HG03060 (cell line): Measurements from ENCODE around the gene PBX3.

ENCODE experiments used
- ATAC-seq: cut with Tn5 transposase; IDR thresholded peaks from one replicate; pipeline ENCODE4 v1.9.1; 2021; ENCODE audit warnings: low read depth, moderate number of reproducible peaks; ENCODE audit not compliant: unreplicated experiment

Gene PBX3

DNA sequence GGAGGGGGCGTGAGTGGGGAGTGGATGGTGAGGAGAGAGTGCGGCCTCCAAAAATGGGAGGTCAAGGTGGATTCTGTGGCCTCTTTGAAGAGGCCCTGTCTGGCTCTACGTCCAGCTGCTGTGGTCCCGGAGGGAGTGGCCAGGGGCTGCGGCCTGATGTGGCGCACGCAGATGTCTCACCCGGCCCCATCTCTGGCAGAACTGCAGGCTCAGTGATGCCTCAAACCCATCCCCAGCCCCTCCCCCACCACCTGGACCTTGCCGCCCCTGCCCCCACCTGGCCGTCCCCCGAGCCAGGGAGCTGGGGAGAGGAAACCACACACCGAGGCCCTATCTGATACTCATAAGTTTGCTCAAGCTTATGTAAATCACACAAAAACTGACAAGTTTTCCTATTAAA is 267.6 kb downstream of the PBX3 start:
- ATAC-seq = no peak

DNA sequence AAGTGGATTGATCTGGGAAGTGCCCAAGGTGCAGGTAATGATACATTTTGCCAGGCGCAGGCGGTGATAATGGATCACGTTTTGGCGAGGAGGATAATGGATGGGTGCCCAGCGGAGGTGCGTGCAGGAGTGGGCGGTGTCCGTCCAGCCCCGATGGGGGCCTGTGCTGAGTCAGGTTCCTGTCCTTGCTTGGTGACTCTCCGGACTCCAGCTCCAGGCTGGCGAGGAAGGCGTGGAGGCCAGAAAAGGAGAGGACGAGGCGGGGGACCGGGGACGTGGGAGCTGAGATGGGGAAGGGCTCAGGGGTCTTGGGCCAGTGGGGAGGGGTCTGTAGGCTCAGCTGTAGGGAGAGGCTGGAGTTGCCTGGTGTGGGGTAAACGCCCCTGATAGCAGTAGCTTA is 268.3 kb downstream of the PBX3 start:
- no peak for ATAC-seq

DNA sequence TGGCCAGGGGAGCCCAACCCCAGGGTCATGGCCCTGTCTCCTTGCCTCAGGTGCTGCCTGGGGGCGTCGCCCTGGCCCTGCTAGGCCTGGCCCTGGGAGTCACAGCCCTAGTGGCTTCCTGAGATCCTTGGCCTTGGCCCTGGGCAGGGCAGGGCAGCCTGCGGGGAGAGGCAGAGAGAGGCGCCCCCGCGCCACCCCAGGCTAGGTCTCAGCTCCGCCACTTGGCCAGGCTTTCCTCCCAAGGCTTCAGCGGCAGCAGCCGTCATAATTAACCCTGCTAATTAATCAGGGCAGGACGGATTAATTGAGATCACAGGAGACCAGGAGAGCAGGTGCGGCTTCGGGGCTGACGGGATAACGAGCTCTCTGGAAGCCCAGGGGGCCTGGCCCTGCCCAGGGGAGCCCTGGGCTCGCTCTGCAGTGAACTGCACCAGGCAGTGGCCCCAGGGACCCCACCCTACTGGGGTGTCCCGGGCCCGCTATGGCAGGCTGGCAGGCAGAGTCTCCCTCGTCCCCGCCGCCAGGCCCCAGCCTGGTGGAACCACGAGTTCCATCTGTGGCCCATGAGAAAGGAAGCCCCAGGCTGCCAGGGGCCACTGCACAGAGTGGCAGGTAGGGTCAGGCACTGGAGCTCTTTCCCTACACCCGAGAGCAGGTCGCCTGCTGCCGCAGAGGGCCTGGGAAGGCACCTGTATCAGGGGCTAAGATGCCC is 269.6 kb downstream of the PBX3 start:
- no peak for ATAC-seq
